Ishikawa (cell line): ENCODE results near the gene EXOC4.

Source experiments
- CEBPB ChIP-seq: IDR thresholded peaks from 2 replicates; pipeline ENCODE4 v1.6.1; 2012
- CREB1 ChIP-seq: IDR thresholded peaks from 2 replicates; pipeline ENCODE4 v1.6.1; 2012; ENCODE audit warnings: low read depth
- EGR1 ChIP-seq: IDR thresholded peaks from 2 replicates; pipeline ENCODE4 v1.6.1; 2012
- EP300 ChIP-seq: IDR thresholded peaks from 2 replicates; pipeline ENCODE4 v1.6.1; 2012; ENCODE audit warnings: borderline replicate concordance
- FOXM1 ChIP-seq: IDR thresholded peaks from 2 replicates; pipeline ENCODE4 v1.6.1; 2012; ENCODE audit warnings: low read depth, borderline replicate concordance
- NFIC ChIP-seq: IDR thresholded peaks from 2 replicates; pipeline ENCODE4 v1.6.1; 2012
- RAD21 ChIP-seq: IDR thresholded peaks from 2 replicates; pipeline ENCODE4 v1.6.1; 2012; ENCODE audit warnings: low read depth
- TAF1 ChIP-seq: IDR thresholded peaks from 2 replicates; pipeline ENCODE4 v1.6.1; 2012; ENCODE audit warnings: low read depth, mild to moderate bottlenecking
- TCF12 ChIP-seq: IDR thresholded peaks from 2 replicates; pipeline ENCODE4 v1.6.1; 2012; ENCODE audit warnings: low read depth
- TEAD4 ChIP-seq: IDR thresholded peaks from 2 replicates; pipeline ENCODE4 v1.6.1; 2012
- YY1 ChIP-seq: IDR thresholded peaks from 2 replicates; pipeline ENCODE4 v1.6.1; 2012; ENCODE audit warnings: low read depth
- ZBTB7A ChIP-seq: IDR thresholded peaks from 2 replicates; pipeline ENCODE4 v1.6.1; 2012; ENCODE audit warnings: low read depth
- TF ChIP-seq, protein P1 (sequence below): IDR thresholded peaks from 2 replicates; pipeline ENCODE4 v1.6.1; 2012
- TF ChIP-seq, protein P2 (sequence below): IDR thresholded peaks from 2 replicates; pipeline ENCODE4 v1.6.1; 2012; ENCODE audit warnings: low read depth, mild to moderate bottlenecking
- TF ChIP-seq, protein P3 (sequence below): IDR thresholded peaks from 2 replicates; pipeline ENCODE4 v1.6.1; 2012

The EXOC4 gene

GRCh38 chr7:133753513-133753912, 500.6 kb downstream of the EXOC4 start:
- TF ChIP-seq ZBTB7A (no peak), TEAD4 (peak; percentile 40; the same call in 1 of the 2 replicates), NFIC (no peak)

DNA sequence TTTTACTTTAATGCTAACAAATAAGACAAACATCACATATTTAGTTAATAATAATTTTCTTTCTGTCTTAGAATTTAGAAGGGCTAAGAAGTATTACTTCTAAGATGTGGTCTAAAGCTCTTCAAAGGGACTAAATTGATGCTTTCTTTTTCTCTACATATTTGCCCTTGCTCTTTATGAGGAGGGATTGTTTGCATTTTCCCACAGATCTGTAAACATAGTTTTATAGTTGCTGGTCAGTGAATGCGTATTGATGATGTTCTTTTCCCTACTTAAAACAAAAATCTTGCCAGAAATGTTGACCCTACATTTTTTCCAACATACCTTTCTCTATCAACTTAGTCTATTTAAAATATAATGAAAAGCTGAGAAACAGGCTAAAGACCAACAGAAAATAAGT, 501.8 kb downstream of the EXOC4 start:
- no peak for TF ChIP-seq EGR1
- no peak for TF ChIP-seq CEBPB
- no peak for TF ChIP-seq RAD21
- TF ChIP-seq, protein P1, sequence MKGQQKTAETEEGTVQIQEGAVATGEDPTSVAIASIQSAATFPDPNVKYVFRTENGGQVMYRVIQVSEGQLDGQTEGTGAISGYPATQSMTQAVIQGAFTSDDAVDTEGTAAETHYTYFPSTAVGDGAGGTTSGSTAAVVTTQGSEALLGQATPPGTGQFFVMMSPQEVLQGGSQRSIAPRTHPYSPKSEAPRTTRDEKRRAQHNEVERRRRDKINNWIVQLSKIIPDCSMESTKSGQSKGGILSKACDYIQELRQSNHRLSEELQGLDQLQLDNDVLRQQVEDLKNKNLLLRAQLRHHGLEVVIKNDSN = no peak
- TF ChIP-seq TAF1 = no peak
- TF ChIP-seq TEAD4 = no peak
- no peak for TF ChIP-seq ZBTB7A
- TF ChIP-seq TCF12 = no peak
- no peak for TF ChIP-seq NFIC
- TF ChIP-seq, protein P2, sequence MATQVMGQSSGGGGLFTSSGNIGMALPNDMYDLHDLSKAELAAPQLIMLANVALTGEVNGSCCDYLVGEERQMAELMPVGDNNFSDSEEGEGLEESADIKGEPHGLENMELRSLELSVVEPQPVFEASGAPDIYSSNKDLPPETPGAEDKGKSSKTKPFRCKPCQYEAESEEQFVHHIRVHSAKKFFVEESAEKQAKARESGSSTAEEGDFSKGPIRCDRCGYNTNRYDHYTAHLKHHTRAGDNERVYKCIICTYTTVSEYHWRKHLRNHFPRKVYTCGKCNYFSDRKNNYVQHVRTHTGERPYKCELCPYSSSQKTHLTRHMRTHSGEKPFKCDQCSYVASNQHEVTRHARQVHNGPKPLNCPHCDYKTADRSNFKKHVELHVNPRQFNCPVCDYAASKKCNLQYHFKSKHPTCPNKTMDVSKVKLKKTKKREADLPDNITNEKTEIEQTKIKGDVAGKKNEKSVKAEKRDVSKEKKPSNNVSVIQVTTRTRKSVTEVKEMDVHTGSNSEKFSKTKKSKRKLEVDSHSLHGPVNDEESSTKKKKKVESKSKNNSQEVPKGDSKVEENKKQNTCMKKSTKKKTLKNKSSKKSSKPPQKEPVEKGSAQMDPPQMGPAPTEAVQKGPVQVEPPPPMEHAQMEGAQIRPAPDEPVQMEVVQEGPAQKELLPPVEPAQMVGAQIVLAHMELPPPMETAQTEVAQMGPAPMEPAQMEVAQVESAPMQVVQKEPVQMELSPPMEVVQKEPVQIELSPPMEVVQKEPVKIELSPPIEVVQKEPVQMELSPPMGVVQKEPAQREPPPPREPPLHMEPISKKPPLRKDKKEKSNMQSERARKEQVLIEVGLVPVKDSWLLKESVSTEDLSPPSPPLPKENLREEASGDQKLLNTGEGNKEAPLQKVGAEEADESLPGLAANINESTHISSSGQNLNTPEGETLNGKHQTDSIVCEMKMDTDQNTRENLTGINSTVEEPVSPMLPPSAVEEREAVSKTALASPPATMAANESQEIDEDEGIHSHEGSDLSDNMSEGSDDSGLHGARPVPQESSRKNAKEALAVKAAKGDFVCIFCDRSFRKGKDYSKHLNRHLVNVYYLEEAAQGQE = no peak
- no peak for TF ChIP-seq EP300
- TF ChIP-seq, protein P3, sequence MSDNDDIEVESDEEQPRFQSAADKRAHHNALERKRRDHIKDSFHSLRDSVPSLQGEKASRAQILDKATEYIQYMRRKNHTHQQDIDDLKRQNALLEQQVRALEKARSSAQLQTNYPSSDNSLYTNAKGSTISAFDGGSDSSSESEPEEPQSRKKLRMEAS = no peak

GRCh38 chr7:133755901-133756300, 503.0 kb downstream of the EXOC4 start:
- no peak for TF ChIP-seq RAD21
- no peak for TF ChIP-seq YY1
- no peak for TF ChIP-seq TCF12
- TF ChIP-seq, protein P3 = no peak
- no peak for TF ChIP-seq CEBPB
- TF ChIP-seq FOXM1 = no peak
- TF ChIP-seq TEAD4 = no peak
- no peak for TF ChIP-seq CREB1
- TF ChIP-seq TAF1 = no peak
- TF ChIP-seq NFIC = no peak
- TF ChIP-seq, protein P2 = no peak
- no peak for TF ChIP-seq EP300
- no peak for TF ChIP-seq EGR1
- no peak for TF ChIP-seq ZBTB7A
- TF ChIP-seq, protein P1 = no peak

- no peak for TF ChIP-seq TEAD4
- TF ChIP-seq TAF1 = no peak
- no peak for TF ChIP-seq CREB1
- TF ChIP-seq TCF12 = no peak
- TF ChIP-seq, protein P3 = no peak
- no peak for TF ChIP-seq EP300
- no peak for TF ChIP-seq RAD21
- TF ChIP-seq CEBPB = no peak
- TF ChIP-seq FOXM1 = no peak
- TF ChIP-seq EGR1 = no peak
- TF ChIP-seq, protein P1 = no peak
These were observed 508.6 kb downstream of the EXOC4 start for GRCh38 chr7:133761443-133761842.

- TF ChIP-seq RAD21 (no peak), TCF12 (no peak), CEBPB (no peak), TEAD4 (no peak), YY1 (no peak), EGR1 (no peak), NFIC (no peak), ZBTB7A (no peak), CREB1 (no peak), FOXM1 (no peak), EP300 (no peak), TAF1 (no peak)
- TF ChIP-seq, protein P1 = no peak
- TF ChIP-seq, protein P3 = no peak
- TF ChIP-seq, protein P2 = no peak
These were observed 510.3 kb downstream of the EXOC4 start for GRCh38 chr7:133763076-133763640.
